GM21723 (cell line): ENCODE data around the gene MAML2.

Experiments used
- ATAC-seq: cut with Tn5 transposase; IDR thresholded peaks from one replicate; pipeline ENCODE4 v1.9.1; 2021; ENCODE audit warnings: mild to moderate bottlenecking, moderate library complexity; ENCODE audit not compliant: unreplicated experiment

Gene MAML2

GRCh38 chr11:96318850-96319249 is 24.1 kb downstream of the MAML2 start:
- ATAC-seq, result no peak

- ATAC-seq, result no peak
Observed at GRCh38 chr11:96318399-96318798, 24.6 kb downstream of the MAML2 start.

DNA sequence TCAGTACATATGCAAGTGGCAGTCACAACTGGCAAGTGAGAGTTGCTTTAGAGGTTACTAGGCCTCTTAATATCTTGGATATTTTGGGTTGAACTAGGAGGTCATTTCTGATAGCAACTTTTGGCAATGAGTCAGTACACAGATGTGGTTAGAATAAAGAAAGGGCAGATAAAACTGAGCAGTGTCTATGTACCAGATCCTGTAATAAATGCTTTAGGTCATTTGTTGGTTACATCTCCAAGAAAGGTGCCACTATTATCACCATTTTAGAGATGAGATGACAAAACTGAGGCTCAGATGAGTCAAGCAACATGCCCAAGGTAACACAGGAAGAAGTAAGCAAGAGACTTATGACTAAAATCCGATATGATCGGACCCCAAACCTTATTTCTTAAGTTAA is 25.0 kb downstream of the MAML2 start:
- no peak for ATAC-seq

- no peak for ATAC-seq
Observed at GRCh38 chr11:96317571-96317970, 25.4 kb downstream of the MAML2 start.

DNA sequence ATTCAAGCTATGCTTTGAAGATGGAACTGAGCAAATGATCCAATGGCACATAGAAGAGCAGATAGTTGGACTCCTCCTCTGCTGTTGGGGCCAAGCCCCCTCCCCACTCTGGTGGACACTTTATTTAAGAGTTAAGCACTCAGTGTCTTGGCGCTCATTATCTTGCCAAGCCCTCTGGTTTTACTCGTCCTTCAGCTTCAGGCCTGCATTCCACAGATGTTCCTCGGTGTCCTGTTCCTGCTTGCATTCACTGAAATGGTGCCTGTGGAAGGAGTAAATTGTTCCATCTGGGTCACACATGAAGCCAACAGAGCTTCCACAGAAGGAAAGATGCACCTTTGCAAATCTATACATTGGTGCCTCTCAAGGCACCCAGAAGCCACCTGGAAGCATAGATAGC is 26.1 kb downstream of the MAML2 start:
- ATAC-seq, result no peak

DNA sequence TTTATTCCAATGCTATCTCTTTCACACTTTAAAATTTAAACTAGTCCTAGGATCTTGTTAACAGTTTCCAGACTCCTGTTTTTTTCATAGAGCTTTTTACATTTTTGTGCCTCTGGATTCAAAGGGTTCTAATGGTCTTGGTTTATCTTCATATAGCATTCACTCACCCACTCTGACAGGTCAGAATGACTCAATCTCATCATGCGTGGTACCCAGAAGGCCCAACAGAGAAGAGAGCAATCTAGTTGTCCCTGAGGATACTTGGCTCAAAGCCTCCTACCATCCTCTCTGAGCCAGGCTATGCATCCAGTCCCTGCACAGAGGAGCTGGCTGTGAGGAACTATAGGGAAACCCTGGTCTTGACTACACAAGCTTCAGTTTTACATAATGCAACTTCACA is 27.5 kb downstream of the MAML2 start:
- no peak for ATAC-seq

- no peak for ATAC-seq
Observed at GRCh38 chr11:96314326-96315020, 28.5 kb downstream of the MAML2 start.

DNA sequence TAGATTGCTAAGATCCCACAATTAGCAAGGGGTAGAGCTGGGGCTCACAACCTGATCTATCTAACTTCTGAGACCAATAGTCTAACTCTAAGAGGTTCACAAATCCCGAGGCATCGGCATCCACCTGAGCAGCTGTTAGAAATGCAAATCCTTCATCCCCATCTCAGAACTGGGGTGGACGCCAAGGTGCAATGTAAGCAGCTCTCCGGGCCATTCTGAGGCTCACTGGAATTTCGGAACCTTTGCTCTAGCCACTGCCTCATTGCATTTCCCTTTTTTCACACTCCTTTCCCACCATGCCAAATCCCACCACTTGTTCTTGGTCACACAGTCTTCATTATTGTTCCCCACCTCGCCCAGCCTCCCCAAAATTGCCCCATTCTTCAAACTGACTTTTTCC is 29.8 kb downstream of the MAML2 start:
- ATAC-seq, result no peak

DNA sequence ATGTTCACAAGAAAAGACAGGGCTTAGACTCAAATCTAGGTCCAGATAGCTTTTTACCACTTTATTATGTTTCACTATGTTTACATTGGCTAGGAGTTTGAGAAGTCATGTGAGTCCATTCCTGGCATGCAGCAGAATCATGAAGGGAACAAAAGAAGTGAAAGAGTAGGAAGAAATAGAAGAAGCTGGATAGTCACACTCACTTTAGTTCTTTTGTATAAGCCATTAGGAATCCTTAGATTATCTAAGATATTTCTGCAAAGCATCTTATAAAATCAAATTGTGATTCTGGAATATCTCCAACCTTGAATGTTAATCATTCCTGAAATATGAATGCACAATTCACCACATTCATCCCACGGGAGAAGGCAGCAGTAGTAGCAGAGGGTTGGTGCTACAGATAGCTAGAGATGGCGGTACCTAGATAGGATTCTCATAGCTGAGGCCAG is 31.9 kb downstream of the MAML2 start:
- no peak for ATAC-seq

DNA sequence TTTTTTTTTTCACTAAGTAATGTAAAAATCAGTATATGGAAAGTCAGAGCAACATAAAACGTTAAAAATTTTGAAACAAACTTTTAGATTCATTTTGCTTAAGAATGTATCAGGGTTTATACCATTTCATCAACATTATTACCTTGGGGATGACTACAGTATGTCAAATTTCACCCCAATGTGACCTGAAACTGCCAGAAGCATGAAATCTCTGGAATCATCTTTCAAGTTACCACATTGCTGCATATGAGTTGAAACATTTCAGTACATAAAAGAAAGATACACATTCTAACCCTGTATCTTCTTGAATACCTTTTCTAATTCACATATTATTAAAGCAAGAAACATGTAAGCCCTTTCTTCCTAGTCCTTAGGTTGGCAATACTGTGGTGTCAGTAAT is 32.8 kb downstream of the MAML2 start:
- ATAC-seq, result no peak

GRCh38 chr11:96309643-96310017 is 33.4 kb downstream of the MAML2 start:
- ATAC-seq, result no peak

DNA sequence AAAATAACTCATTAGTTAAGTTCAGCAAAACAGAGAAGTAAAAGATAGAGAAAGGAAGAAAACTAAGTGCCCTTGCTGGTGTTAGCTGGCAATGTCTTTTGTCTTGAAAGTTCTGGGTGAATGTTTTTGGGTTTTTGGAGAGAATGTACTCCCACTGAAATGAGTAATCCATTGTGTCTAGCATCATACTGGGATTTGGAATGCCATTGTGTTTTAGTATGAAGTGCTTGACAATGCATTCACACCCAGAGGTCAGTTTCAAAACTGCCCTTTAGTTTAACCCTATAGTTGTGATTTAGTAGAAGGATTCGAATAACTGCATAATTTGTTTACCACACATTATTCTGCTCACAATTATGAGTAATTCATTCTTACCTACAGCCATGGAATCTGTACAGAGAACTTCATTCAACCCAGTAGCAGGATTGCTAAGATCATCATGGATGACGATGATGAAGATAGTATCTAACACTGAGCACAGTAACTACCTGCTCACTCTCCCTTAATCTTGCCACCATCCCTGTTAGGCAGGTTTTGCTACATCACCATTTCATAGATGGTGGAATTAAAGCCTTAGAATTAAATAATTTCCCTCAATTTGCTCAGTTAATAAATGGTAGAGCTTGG is 33.9 kb downstream of the MAML2 start:
- ATAC-seq, result no peak

GRCh38 chr11:96307776-96308140 is 35.2 kb downstream of the MAML2 start:
- ATAC-seq, result no peak

GRCh38 chr11:96306933-96307775 is 35.8 kb downstream of the MAML2 start:
- no peak for ATAC-seq

- no peak for ATAC-seq
Observed at GRCh38 chr11:96306600-96306932, 36.4 kb downstream of the MAML2 start.

DNA sequence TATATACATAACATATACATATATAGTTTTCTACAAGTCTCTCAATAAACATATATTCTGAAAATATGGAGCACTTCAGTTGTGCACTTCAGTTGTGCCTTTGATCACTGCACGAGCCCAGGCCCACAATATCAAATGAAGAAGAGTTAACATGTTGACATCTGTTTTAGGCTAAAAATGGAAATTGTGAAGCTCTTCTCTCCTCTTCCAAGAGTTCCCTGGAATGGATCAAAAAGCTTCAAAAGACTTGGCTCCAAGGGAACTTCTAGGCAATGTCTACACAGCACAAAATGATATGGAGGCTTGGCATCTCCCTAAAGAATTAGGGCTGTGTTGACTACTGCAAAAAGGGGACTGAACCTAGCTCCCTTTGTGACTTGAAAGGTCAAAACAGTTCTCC is 36.9 kb downstream of the MAML2 start:
- no peak for ATAC-seq

DNA sequence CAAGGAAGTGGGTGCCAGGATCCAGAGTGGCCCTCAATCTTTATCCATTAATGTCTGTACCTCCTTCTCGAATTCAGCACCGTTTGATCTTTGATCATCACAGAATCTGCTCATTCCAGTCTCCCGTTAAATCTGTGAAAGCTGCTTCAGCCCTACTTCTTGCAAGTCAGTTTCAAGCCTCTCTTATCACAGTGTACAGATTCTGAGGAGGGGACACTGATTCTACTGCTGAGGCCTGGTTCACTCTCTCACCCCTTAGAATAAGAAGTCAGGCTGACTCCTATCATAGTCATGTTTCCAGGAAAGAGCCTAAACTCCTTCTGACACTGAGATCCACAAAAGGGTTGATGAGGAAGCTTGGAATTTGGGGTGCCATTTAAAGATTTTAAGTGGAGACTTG is 39.0 kb downstream of the MAML2 start:
- ATAC-seq, result no peak

DNA sequence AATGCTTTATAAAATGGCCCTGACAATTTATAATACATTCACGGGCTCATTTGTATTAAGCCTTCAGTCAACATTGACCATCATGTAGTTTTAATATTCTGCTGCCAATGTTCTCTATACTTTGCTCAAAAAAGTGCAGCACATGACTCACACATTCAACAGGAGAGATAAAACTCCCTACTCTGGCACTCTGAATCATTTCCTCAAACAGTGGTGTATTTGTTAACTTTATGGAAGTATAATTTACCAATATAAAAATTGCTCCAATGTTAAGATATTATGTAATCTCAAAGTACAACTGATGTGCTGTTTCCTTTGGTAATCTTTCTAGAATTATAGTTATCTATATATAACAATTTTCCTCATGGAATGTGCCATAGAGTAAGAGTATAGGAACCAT is 39.9 kb downstream of the MAML2 start:
- no peak for ATAC-seq

DNA sequence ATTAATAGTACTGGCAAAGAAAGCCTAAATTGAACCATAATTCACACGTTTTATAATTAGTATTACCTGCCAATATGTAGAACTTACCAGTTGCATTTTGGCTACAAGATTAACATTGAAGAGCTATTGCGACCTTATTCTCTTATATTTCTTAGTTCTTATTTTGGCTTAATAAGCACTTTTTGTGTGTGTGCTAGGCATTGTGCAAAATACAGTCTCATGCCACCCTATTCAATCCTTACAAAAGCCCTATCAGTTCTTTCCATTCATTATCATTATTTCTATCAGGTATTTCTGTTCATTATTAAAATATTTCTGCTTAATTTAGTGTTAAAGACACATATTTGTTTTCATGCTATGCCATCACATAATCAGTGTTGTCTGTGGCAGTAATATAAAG is 41.2 kb downstream of the MAML2 start:
- no peak for ATAC-seq

- ATAC-seq, result no peak
Observed at GRCh38 chr11:96299155-96299888, 43.7 kb downstream of the MAML2 start.

DNA sequence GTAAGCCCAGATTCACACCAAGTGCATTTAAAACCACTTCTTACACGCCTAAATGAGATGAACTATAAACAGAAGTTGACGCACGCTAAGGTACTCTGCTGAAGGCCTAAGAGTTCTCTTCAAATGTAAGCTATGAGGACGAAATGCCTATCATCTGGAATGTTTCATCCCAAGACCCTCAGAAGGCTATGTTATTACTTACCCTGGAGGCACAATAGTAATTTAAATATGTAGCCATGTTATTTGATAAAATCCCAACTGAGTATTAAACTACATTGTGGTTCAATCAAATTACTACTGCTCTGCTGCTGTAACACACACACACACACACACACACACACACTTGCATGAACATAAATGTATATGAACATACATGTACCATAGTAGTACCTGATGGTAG is 47.6 kb downstream of the MAML2 start:
- ATAC-seq, result no peak

GRCh38 chr11:96294289-96294688 is 48.7 kb downstream of the MAML2 start:
- no peak for ATAC-seq
